Ovary (tissue), 3 donors: ENCODE measurements around the gene HOXB1.

Experiments used
- CTCF ChIP-seq, 3 donors: fragments of 450-650 bp in 2 of 3; fragments of 200-600 bp in 1 of 3; IDR thresholded peaks; one replicate each; pipeline versions ENCODE4 v1.5.1 to v1.8.0; 2016 to 2022; ENCODE audit warnings: antibody characterized with exemption in 3 of 3, mild to moderate bottlenecking in 1 of 3
- POLR2A ChIP-seq: fragments of 450-650 bp; IDR thresholded peaks from one replicate; pipeline ENCODE4 v1.6.1; 2017; ENCODE audit warnings: antibody characterized with exemption, mild to moderate bottlenecking, moderate library complexity
- donor health status: DM: no; HTN: no; CAD: no.

DNA sequence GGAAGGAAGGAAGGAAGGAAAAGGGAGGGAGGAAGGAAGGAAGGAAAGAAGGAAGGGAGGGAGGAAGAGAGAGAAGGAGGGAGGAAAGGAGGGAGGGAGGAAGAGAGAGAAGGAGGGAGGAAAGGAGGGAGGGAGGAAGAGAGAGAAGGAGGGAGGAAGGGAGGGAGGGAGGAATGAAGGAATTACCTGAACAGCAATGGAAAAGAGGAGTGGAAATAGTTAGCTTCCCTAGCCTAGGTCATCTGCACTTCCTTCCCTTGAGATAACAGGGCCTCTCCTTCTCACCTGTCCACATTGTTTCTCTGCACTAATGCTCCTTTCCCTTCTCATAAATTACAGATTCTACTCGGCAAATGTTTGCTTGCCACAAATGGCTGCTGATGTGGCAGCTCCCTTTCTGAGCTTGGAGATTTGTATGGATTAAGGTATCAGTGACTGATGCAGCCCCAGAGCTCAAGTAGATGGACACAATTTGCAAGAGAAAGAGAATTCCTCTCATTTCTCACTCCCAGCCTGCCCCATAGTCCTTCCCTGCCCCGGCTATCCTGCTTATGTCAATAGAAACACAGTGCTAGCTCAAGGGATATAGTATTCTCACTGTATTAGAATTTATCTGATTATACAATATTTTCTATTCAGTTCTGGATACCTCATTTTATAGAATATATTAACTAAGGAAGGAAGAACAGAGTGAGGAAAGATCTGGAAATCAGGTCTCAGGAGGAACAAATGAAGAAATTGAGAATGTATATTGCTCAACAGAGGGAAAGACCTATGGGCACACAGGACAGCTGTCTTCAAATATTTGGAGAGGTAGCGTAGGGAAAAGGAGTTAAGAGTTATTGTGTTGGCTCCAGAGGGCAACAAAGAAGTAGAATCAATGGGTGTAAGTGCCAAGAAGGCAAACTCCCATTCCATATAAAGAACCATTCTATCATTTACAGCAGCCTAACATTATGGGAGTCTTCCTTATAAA is 14.6 kb downstream of the HOXB1 start:
- no peak for TF ChIP-seq CTCF (IDR thresholded peaks at IDR 0.05)
- no peak for TF ChIP-seq POLR2A
